ENCODE measurements around the gene SLC6A3. TPM values are rescaled to one million over a fixed set of nuclear protein-coding genes. Genes with fewer than 3 reads are reported as not detected.
"Not testable (repeated sequence)": the region's sequence is repeated elsewhere in the genome, so short reads cannot be mapped to it uniquely, and the experiment has no call there.

Gene SLC6A3
- total RNA-seq, 2 donors from 2014 or later = not detected

- intact Hi-C loops (cut with DNase I) = no loop called here
- Histone ChIP-seq H3K9ac (ENCODE audit: low read depth in 2 of 2, low read length in 2 of 2) (no peak overlapping the region), H3K4me3 (no peak overlapping the region), H3K27me3 (no peaks in the 10 kb centered on the region), H3K4me1 (no peaks in the 10 kb centered on the region), H3K9me3 (no peaks in the 10 kb centered on the region), H3K36me3 (no peaks in the 10 kb centered on the region), H3K27ac (no peak overlapping the region)
- no peak for TF ChIP-seq CTCF (IDR thresholded peaks at IDR 0.05)
- no peak for DNase-seq
These were observed 20.5 kb downstream of the SLC6A3 start for GRCh38 chr5:1424716-1425115.

GRCh38 chr5:1423901-1424603 is 21.2 kb downstream of the SLC6A3 start:
- Histone ChIP-seq H3K4me1 (no peaks in the 10 kb centered on the region), H3K9me3 (no peaks in the 10 kb centered on the region), H3K27ac (no peak overlapping the region), H3K4me3 (no peak overlapping the region), H3K36me3 (no peaks in the 10 kb centered on the region), H3K27me3 (no peaks in the 10 kb centered on the region), H3K9ac (ENCODE audit: low read depth in 2 of 2, low read length in 2 of 2) (no peak overlapping the region)
- TF ChIP-seq CTCF (IDR thresholded peaks at IDR 0.05) = no peak
- intact Hi-C loops (cut with DNase I) = no loop called here
- DNase-seq = no peak

GRCh38 chr5:1422522-1422921 is 22.7 kb downstream of the SLC6A3 start:
- H3K36me3 ChIP-seq; H3K27me3 ChIP-seq; DNase-seq; intact Hi-C loops (cut with DNase I); H3K4me1 ChIP-seq; H3K4me3 ChIP-seq; H3K9ac ChIP-seq (ENCODE audit: low read depth in 2 of 2, low read length in 2 of 2); H3K27ac ChIP-seq; H3K9me3 ChIP-seq: not testable (repeated sequence)

- intact Hi-C loops (cut with DNase I) = no loop called here
- Histone ChIP-seq H3K9me3 (no peaks in the 10 kb centered on the region), H3K9ac (ENCODE audit: low read depth in 2 of 2, low read length in 2 of 2) (no peak overlapping the region), H3K27ac (no peak overlapping the region), H3K27me3 (no peaks in the 10 kb centered on the region), H3K36me3 (no peaks in the 10 kb centered on the region), H3K4me1 (no peaks in the 10 kb centered on the region), H3K4me3 (no peak overlapping the region)
- TF ChIP-seq CTCF (IDR thresholded peaks at IDR 0.05) = no peak
- no peak for DNase-seq
These were observed 23.5 kb downstream of the SLC6A3 start for GRCh38 chr5:1421521-1422341.

- intact Hi-C loops (cut with DNase I) = no loop called here
- no peaks in the 10 kb centered on the region for H3K27me3 ChIP-seq
These were observed 24.7 kb downstream of the SLC6A3 start for GRCh38 chr5:1420211-1421195.

More at GRCh38 chr5:1420211-1421195, 24.7 kb downstream of the SLC6A3 start:
- no peak overlapping the region for H3K4me3 ChIP-seq
- TF ChIP-seq CTCF (IDR thresholded peaks at IDR 0.05) = no peak
- DNase-seq = no peak
- no peaks in the 10 kb centered on the region for H3K4me1 ChIP-seq
- no peaks in the 10 kb centered on the region for H3K36me3 ChIP-seq
- H3K9me3 ChIP-seq = no peaks in the 10 kb centered on the region
- no peak overlapping the region for H3K9ac ChIP-seq (ENCODE audit: low read depth in 2 of 2, low read length in 2 of 2)
- no peak overlapping the region for H3K27ac ChIP-seq
